MM.1S (cell line): ENCODE data around the gene PRKCH.

Experiments
- DNase-seq: peaks from one replicate; pipeline ENCODE4 v3.0.0-alpha.2; 2015
- H2AFZ ChIP-seq: fragments of 300-600 bp; sonication (generic); 2 replicates; pipeline ENCODE4 v1.6.0; 2016; ENCODE audit warnings: antibody characterized with exemption, low read length
- H3F3A ChIP-seq: fragments of 300-600 bp; sonication (generic); 2 replicates; pipeline ENCODE4 v1.6.1; 2016; ENCODE audit warnings: mild to moderate bottlenecking, antibody characterized with exemption, low read length, moderate library complexity, mixed read lengths; ENCODE audit not compliant: insufficient read depth
- H3K27ac ChIP-seq: fragments of 300-600 bp; sonication (generic); 2 replicates; pipeline ENCODE4 v1.5.1; 2016; ENCODE audit warnings: mild to moderate bottlenecking, low read length
- H3K27me3 ChIP-seq: fragments of 300-600 bp; sonication (generic); replicated peaks from 2 replicates; pipeline ENCODE4 v1.6.0; 2016; ENCODE audit warnings: low read length; ENCODE audit not compliant: insufficient read depth
- H3K36me3 ChIP-seq: fragments of 300-600 bp; sonication (generic); replicated peaks from 2 replicates; pipeline ENCODE4 v1.6.1; 2016; ENCODE audit warnings: mild to moderate bottlenecking, low read length, mixed read lengths; ENCODE audit not compliant: insufficient read depth
- H3K4me1 ChIP-seq: fragments of 300-600 bp; sonication (generic); 2 replicates; pipeline ENCODE4 v1.6.1; 2016; ENCODE audit warnings: low read length, mixed read lengths
- H3K4me2 ChIP-seq: fragments of 300-600 bp; sonication (generic); 2 replicates; pipeline ENCODE4 v1.6.0; 2016; ENCODE audit warnings: low read depth, low read length
- H3K4me3 ChIP-seq: fragments of 300-600 bp; sonication (generic); 2 replicates; pipeline ENCODE4 v1.5.1; 2016; ENCODE audit warnings: low read length, mixed read lengths
- H3K79me2 ChIP-seq: fragments of 300-600 bp; sonication (generic); 2 replicates; pipeline ENCODE4 v1.6.1; 2016; ENCODE audit warnings: mixed run types, low read length, mixed read lengths
- H3K9ac ChIP-seq: fragments of 300-600 bp; sonication (generic); 2 replicates; pipeline ENCODE4 v1.6.1; 2016; ENCODE audit warnings: low read length, mixed read lengths
- H3K9me2 ChIP-seq: fragments of 300-600 bp; sonication (generic); replicated peaks from 2 replicates; pipeline ENCODE4 v1.6.1; 2016; ENCODE audit warnings: mild to moderate bottlenecking, low read length, mixed read lengths; ENCODE audit not compliant: insufficient read depth
- H3K9me3 ChIP-seq: fragments of 300-600 bp; sonication (generic); replicated peaks from 2 replicates; pipeline ENCODE4 v1.6.1; 2016; ENCODE audit warnings: mild to moderate bottlenecking, low read length, mixed read lengths; ENCODE audit not compliant: insufficient read depth
- H4K20me1 ChIP-seq: fragments of 300-600 bp; sonication (generic); 2 replicates; pipeline ENCODE4 v1.6.1; 2016; ENCODE audit warnings: mild to moderate bottlenecking, low read length, moderate library complexity, mixed read lengths; ENCODE audit not compliant: insufficient read depth
- CTCF ChIP-seq: fragments of 300-600 bp; sonication (generic); IDR thresholded peaks from 2 replicates; pipeline ENCODE4 v1.5.1; 2016; ENCODE audit warnings: antibody characterized with exemption, low read length, mixed read lengths
- EZH2 ChIP-seq: fragments of 300-600 bp; sonication (generic); optimal IDR thresholded peaks from 2 replicates; pipeline ENCODE3; 2017; ENCODE audit warnings: low read depth, mild to moderate bottlenecking, antibody characterized with exemption, low read length, mixed read lengths
- EZH2phosphoT487 ChIP-seq: fragments of 300-600 bp; sonication (generic); IDR thresholded peaks from 2 replicates; pipeline ENCODE4 v1.6.1; 2018; ENCODE audit warnings: antibody characterized with exemption, low read length

The PRKCH gene

GRCh38 chr14:61444215-61444768 is 122.9 kb downstream of the PRKCH start:
- no peak for DNase-seq
- no peaks in the 10 kb centered on the region for H4K20me1 ChIP-seq
- H3K9ac ChIP-seq: no peak overlapping the region
- no peaks in the 10 kb centered on the region for H3K79me2 ChIP-seq
- TF ChIP-seq EZH2 (no peak), EZH2phosphoT487 (no peak), CTCF (no peak)
- H3K4me2 ChIP-seq: no peak overlapping the region
- no peak overlapping the region for H3K4me3 ChIP-seq
- H3F3A ChIP-seq: no peaks in the 10 kb centered on the region
- no peak overlapping the region for H2AFZ ChIP-seq
- H3K4me1 ChIP-seq: no peaks in the 10 kb centered on the region
- no peaks in the 10 kb centered on the region for H3K27me3 ChIP-seq
- H3K9me3 ChIP-seq: no peaks in the 10 kb centered on the region
- no peaks in the 10 kb centered on the region for H3K9me2 ChIP-seq
- no peaks in the 10 kb centered on the region for H3K36me3 ChIP-seq
- H3K27ac ChIP-seq: no peak overlapping the region

- H3K9me2 ChIP-seq: no peaks in the 10 kb centered on the region
- no peak overlapping the region for H3K4me3 ChIP-seq
- H3K4me1 ChIP-seq: no peaks in the 10 kb centered on the region
- no peak overlapping the region for H3K9ac ChIP-seq
- no peak for TF ChIP-seq EZH2
- no peak for TF ChIP-seq EZH2phosphoT487
- TF ChIP-seq CTCF: no peak
- no peaks in the 10 kb centered on the region for H4K20me1 ChIP-seq
- no peak overlapping the region for H3K27ac ChIP-seq
- H3K4me2 ChIP-seq: no peak overlapping the region
- DNase-seq: no peak
- no peak overlapping the region for H2AFZ ChIP-seq
- no peaks in the 10 kb centered on the region for H3K9me3 ChIP-seq
- no peaks in the 10 kb centered on the region for H3K79me2 ChIP-seq
- no peaks in the 10 kb centered on the region for H3K36me3 ChIP-seq
- H3F3A ChIP-seq: no peaks in the 10 kb centered on the region
- H3K27me3 ChIP-seq: no peaks in the 10 kb centered on the region
Observed at GRCh38 chr14:61451491-61451890, 130.1 kb downstream of the PRKCH start.

- TF ChIP-seq EZH2phosphoT487 (no peak), EZH2 (no peak), CTCF (no peak)
- no peak overlapping the region for H3K27ac ChIP-seq
- no peak overlapping the region for H3K4me2 ChIP-seq
- H3K4me3 ChIP-seq: no peak overlapping the region
- H3K4me1 ChIP-seq: no peaks in the 10 kb centered on the region
- no peaks in the 10 kb centered on the region for H3K79me2 ChIP-seq
- H2AFZ ChIP-seq: no peak overlapping the region
- DNase-seq: no peak
- no peaks in the 10 kb centered on the region for H4K20me1 ChIP-seq
- H3K9me3 ChIP-seq: no peaks in the 10 kb centered on the region
- no peak overlapping the region for H3K9ac ChIP-seq
- H3K36me3 ChIP-seq: no peaks in the 10 kb centered on the region
- no peaks in the 10 kb centered on the region for H3F3A ChIP-seq
- H3K27me3 ChIP-seq: no peaks in the 10 kb centered on the region
- H3K9me2 ChIP-seq: no peaks in the 10 kb centered on the region
Observed at GRCh38 chr14:61451891-61452400, 130.6 kb downstream of the PRKCH start.
